Stimulated activated CD4-positive, alpha-beta T cell treated with anti-CD3 and anti-CD28 coated beads, Interleukin-4, amount 100 ng/mL, for 24 hours (primary cell): ENCODE data around the gene VMA21.

Experiments used
- DNase-seq: peaks from one replicate; pipeline ENCODE4 v3.0.0-alpha.2; 2020

Gene VMA21

GRCh38 chrX:151396825-151397740, at the start of gene VMA21:
TSS of gene VMA21 (plus strand) at chrX:151397206. CDS start at chrX:151397309, 103 bp downstream.
- DNase-seq: peak; percentile 81

GRCh38 chrX:151359341-151359740, 37.7 kb upstream of the VMA21 start:
- DNase-seq: no peak

- DNase-seq: peak; percentile 33
Observed at GRCh38 chrX:151359931-151360871, 36.8 kb upstream of the VMA21 start.

GRCh38 chrX:151363316-151363715, 33.7 kb upstream of the VMA21 start:
- no peak for DNase-seq

GRCh38 chrX:151365579-151365978, 31.4 kb upstream of the VMA21 start:
- DNase-seq: no peak

GRCh38 chrX:151370906-151371305, 26.1 kb upstream of the VMA21 start:
- no peak for DNase-seq

GRCh38 chrX:151384807-151385206, 12.2 kb upstream of the VMA21 start:
- no peak for DNase-seq

- DNase-seq: no peak
Observed at GRCh38 chrX:151386838-151387459, 10.1 kb upstream of the VMA21 start.

- DNase-seq: no peak
Observed at GRCh38 chrX:151391722-151392121, 5.3 kb upstream of the VMA21 start.

GRCh38 chrX:151393514-151393913, 3.5 kb upstream of the VMA21 start:
- peak; percentile 59 for DNase-seq

- peak; percentile 42 for DNase-seq
Observed at GRCh38 chrX:151396042-151396824, 773 bp upstream of the VMA21 start.

- peak; percentile 3 for DNase-seq
Observed at GRCh38 chrX:151397741-151398070, 700 bp downstream of the VMA21 start.

GRCh38 chrX:151398346-151398745, 1.3 kb downstream of the VMA21 start:
- no peak for DNase-seq

- no peak for DNase-seq
Observed at GRCh38 chrX:151402719-151403390, 5.8 kb downstream of the VMA21 start.

GRCh38 chrX:151416579-151416978, 19.6 kb downstream of the VMA21 start:
- peak; percentile 4 for DNase-seq

GRCh38 chrX:151419782-151420181, 22.8 kb downstream of the VMA21 start:
- no peak for DNase-seq

GRCh38 chrX:151424505-151424904, 27.5 kb downstream of the VMA21 start:
- no peak for DNase-seq

GRCh38 chrX:151448509-151448908, 51.5 kb downstream of the VMA21 start:
- DNase-seq: no peak

GRCh38 chrX:151458824-151459223, 61.8 kb downstream of the VMA21 start:
- no peak for DNase-seq
